HG02870 (cell line): Measurements from ENCODE around the gene OR6B3.
"Not testable (repeated sequence)": the region's sequence is repeated elsewhere in the genome, so short reads cannot be mapped to it uniquely, and the experiment has no call there.

ENCODE experiments used
- ATAC-seq: cut with Tn5 transposase; IDR thresholded peaks from one replicate; pipeline ENCODE4 v1.9.1; 2021; ENCODE audit warnings: mild to moderate bottlenecking, moderate library complexity; ENCODE audit not compliant: unreplicated experiment

OR6B3 gene

GRCh38 chr2:240045098-240045497 is 8.2 kb downstream of the OR6B3 start:
- ATAC-seq = no peak

GRCh38 chr2:240044096-240044495 is 9.2 kb downstream of the OR6B3 start:
- ATAC-seq = not testable (repeated sequence)

GRCh38 chr2:240043279-240043989 is 9.9 kb downstream of the OR6B3 start:
- no peak for ATAC-seq

GRCh38 chr2:240042740-240043139 is 10.6 kb downstream of the OR6B3 start:
- ATAC-seq = no peak

- no peak for ATAC-seq
Observed at GRCh38 chr2:240041363-240041762, 12.0 kb downstream of the OR6B3 start.

GRCh38 chr2:240037358-240037757 is 16.0 kb downstream of the OR6B3 start:
- ATAC-seq = no peak

GRCh38 chr2:240033330-240033678 is 20.0 kb downstream of the OR6B3 start:
- no peak for ATAC-seq

GRCh38 chr2:240032406-240033329 is 20.7 kb downstream of the OR6B3 start:
- ATAC-seq = no peak

- ATAC-seq = no peak
Observed at GRCh38 chr2:240030379-240031094, 22.8 kb downstream of the OR6B3 start, which contains the start of gene OR6B2. Gene OR6B2 (minus strand): TSS chr2:240030429. CDS start chr2:240030429, 0 bp downstream.

- peak; percentile 16 for ATAC-seq
Observed at GRCh38 chr2:240024766-240025165, 28.6 kb downstream of the OR6B3 start.

GRCh38 chr2:240023792-240024191 is 29.5 kb downstream of the OR6B3 start:
- no peak for ATAC-seq

- no peak for ATAC-seq
Observed at GRCh38 chr2:240021488-240022104, 31.7 kb downstream of the OR6B3 start.

GRCh38 chr2:240018071-240018750 is 35.1 kb downstream of the OR6B3 start:
- ATAC-seq = no peak

GRCh38 chr2:240014327-240014726 is 39.0 kb downstream of the OR6B3 start:
- no peak for ATAC-seq

- ATAC-seq = no peak
Observed at GRCh38 chr2:240013343-240013742, 40.0 kb downstream of the OR6B3 start.

- no peak for ATAC-seq
Observed at GRCh38 chr2:240002983-240003382, 50.3 kb downstream of the OR6B3 start.

- no peak for ATAC-seq
Observed at GRCh38 chr2:240000671-240001070, 52.6 kb downstream of the OR6B3 start.

GRCh38 chr2:239997686-239998409 is 55.5 kb downstream of the OR6B3 start:
- no peak for ATAC-seq
